ENCODE results near the gene SLC29A1. TPM values are rescaled to one million over a fixed set of nuclear protein-coding genes. Genes with fewer than 3 reads are reported as not detected.
A peak's percentile ranks its signal among the peaks of the same experiment; 100 is the strongest.

Gene SLC29A1
- total RNA-seq, 4 donors from 2014 or later = 101 to 281 (median 134) TPM

- ATAC-seq = no peak
- no peak within 1 kb of the TSS for H3K27ac ChIP-seq
- TF ChIP-seq EP300 (IDR thresholded peaks at IDR 0.05) (no peak), POLR2A (IDR thresholded peaks at IDR 0.05) (no peak), POLR2AphosphoS5 (IDR thresholded peaks at IDR 0.05) (no peak)
- TF ChIP-seq, protein P1, sequence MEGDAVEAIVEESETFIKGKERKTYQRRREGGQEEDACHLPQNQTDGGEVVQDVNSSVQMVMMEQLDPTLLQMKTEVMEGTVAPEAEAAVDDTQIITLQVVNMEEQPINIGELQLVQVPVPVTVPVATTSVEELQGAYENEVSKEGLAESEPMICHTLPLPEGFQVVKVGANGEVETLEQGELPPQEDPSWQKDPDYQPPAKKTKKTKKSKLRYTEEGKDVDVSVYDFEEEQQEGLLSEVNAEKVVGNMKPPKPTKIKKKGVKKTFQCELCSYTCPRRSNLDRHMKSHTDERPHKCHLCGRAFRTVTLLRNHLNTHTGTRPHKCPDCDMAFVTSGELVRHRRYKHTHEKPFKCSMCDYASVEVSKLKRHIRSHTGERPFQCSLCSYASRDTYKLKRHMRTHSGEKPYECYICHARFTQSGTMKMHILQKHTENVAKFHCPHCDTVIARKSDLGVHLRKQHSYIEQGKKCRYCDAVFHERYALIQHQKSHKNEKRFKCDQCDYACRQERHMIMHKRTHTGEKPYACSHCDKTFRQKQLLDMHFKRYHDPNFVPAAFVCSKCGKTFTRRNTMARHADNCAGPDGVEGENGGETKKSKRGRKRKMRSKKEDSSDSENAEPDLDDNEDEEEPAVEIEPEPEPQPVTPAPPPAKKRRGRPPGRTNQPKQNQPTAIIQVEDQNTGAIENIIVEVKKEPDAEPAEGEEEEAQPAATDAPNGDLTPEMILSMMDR (IDR thresholded peaks at IDR 0.05) = no peak
- peaks cover 72% of the 10 kb centered on the region for H3K27me3 ChIP-seq
- H3K9me3 ChIP-seq = no peaks in the 10 kb centered on the region
- peaks cover 0 to 16% (median 0%) of the 10 kb centered on the region in 3 donors for H3K4me1 ChIP-seq
- no peaks in the 10 kb centered on the region for H3K36me3 ChIP-seq
- H3K4me3 ChIP-seq = peak within 1 kb of the TSS in 1 of 2 donors; percentile 52
- WGBS, 2 donors (ENCODE audit: low coverage in 1 of 2) = 20% methylated on average over 1 of the region's 29 CpGs; no CpG with 5 or more reads in 1 of the 2 donors
These were observed 46.6 kb downstream of the SLC29A1 start, which contains the start of gene TMEM151B for GRCh38 chr6:44269921-44270525. TMEM151B (plus strand) TSS chr6:44270450; CDS start chr6:44270743, 293 bp downstream.

- H3K4me3 ChIP-seq = peak overlapping the region in 1 of 2 donors; percentile 52
- peaks cover 0 to 21% (median 2%) of the 10 kb centered on the region in 3 donors for H3K4me1 ChIP-seq
- no peaks in the 10 kb centered on the region for H3K9me3 ChIP-seq
- H3K36me3 ChIP-seq = no peaks in the 10 kb centered on the region
- no peak overlapping the region for H3K27ac ChIP-seq
- H3K27me3 ChIP-seq = peaks cover 79% of the 10 kb centered on the region
- WGBS, 2 donors (ENCODE audit: low coverage in 1 of 2) = 10 to 22% methylated on average over 2 to 6 of the region's 90 CpGs
- peak; percentile 7 for ATAC-seq
- no peak for TF ChIP-seq EP300 (IDR thresholded peaks at IDR 0.05)
- no peak for TF ChIP-seq POLR2A (IDR thresholded peaks at IDR 0.05)
- TF ChIP-seq, protein P1 (IDR thresholded peaks at IDR 0.05) = no peak
- no peak for TF ChIP-seq POLR2AphosphoS5 (IDR thresholded peaks at IDR 0.05)
These were observed 47.4 kb downstream of the SLC29A1 start for GRCh38 chr6:44270526-44271405.

DNA sequence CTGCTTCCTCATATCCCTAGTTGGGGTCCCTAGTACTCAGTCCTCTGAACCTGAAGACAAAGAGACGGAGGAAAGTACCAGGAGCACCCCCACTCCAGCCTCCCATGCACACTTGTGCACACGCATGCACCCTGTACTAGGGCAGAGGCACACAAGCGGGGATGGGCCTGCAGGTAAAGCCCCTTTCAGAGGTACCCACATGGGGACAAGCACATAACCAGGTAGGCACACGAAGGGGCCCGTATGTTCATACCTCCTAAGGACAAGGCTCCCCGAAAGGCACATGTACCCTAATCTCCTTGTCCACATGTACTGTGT is 48.0 kb downstream of the SLC29A1 start:
- peaks cover 0 to 27% (median 4%) of the 10 kb centered on the region in 3 donors for H3K4me1 ChIP-seq
- 40% methylated on average over 1 of the region's 6 CpGs; no CpG with 5 or more reads in 1 of the 2 donors for WGBS, 2 donors (ENCODE audit: low coverage in 1 of 2)
- no peak overlapping the region for H3K27ac ChIP-seq
- TF ChIP-seq POLR2AphosphoS5 (IDR thresholded peaks at IDR 0.05) (no peak), POLR2A (IDR thresholded peaks at IDR 0.05) (no peak), EP300 (IDR thresholded peaks at IDR 0.05) (no peak)
- TF ChIP-seq, protein P1 (IDR thresholded peaks at IDR 0.05) = no peak
- no peak overlapping the region for H3K4me3 ChIP-seq
- H3K36me3 ChIP-seq = no peaks in the 10 kb centered on the region
- no peaks in the 10 kb centered on the region for H3K9me3 ChIP-seq
- ATAC-seq = no peak
- peaks cover 85% of the 10 kb centered on the region for H3K27me3 ChIP-seq

- H3K27ac ChIP-seq = no peak overlapping the region
- no peak for ATAC-seq
- H3K4me3 ChIP-seq = no peak overlapping the region
- TF ChIP-seq, protein P1 (IDR thresholded peaks at IDR 0.05) = no peak
- H3K36me3 ChIP-seq = no peaks in the 10 kb centered on the region
- peaks cover 91% of the 10 kb centered on the region for H3K27me3 ChIP-seq
- H3K4me1 ChIP-seq = peaks cover 0 to 31% (median 4%) of the 10 kb centered on the region in 3 donors
- 18% methylated on average over 2 of the region's 3 CpGs; no CpG with 5 or more reads in 1 of the 2 donors for WGBS, 2 donors (ENCODE audit: low coverage in 1 of 2)
- no peaks in the 10 kb centered on the region for H3K9me3 ChIP-seq
These were observed 48.5 kb downstream of the SLC29A1 start for GRCh38 chr6:44271914-44272313.
